A673 (cell line): ENCODE data around the gene CDX1. TPM values are rescaled to one million over a fixed set of nuclear protein-coding genes. Genes with fewer than 3 reads are reported as not detected.
"Not testable (repeated sequence)": the region's sequence is repeated elsewhere in the genome, so short reads cannot be mapped to it uniquely, and the experiment has no call there.

ENCODE experiments used
- BruUV-seq: library from RNA; stranded (reverse); fragments of 400-500 nt; replicated peaks from 2 replicates; lab custom pipeline; 2021; lab: Mats Ljungman, UMichigan
- CTCF ChIA-PET: fragments of 300-600 bp; sonication (Branson Sonifier 250); formaldehyde crosslinking; loops from one replicate; lab custom pipeline; 2022; ENCODE audit warnings: antibody characterized with exemption; lab: Charles Lee
- POLR2A ChIA-PET: fragments of 300-600 bp; sonication (Branson Sonifier 250); formaldehyde crosslinking; loops from one replicate; lab custom pipeline; 2022; ENCODE audit warnings: antibody characterized with exemption; ENCODE audit not compliant: low non-redundant PET; lab: Charles Lee
- DNase-seq: peaks from one replicate; pipeline ENCODE4 v3.0.0-alpha.2; 2015; ENCODE audit warnings: low spot score
- H3K27ac ChIP-seq: fragments of 200-600 bp; sonication (generic); 2 replicates; pipeline ENCODE4 v1.5.1; 2016; ENCODE audit warnings: mixed run types, low read depth, mild to moderate bottlenecking, mixed read lengths, antibody characterized with exemption, low read length; ENCODE audit not compliant: poor library complexity, severe bottlenecking
- H3K27me3 ChIP-seq: fragments of 200-600 bp; sonication (generic); replicated peaks from 2 replicates; pipeline ENCODE4 v1.6.1; 2017; ENCODE audit warnings: mixed run types, low read depth, mild to moderate bottlenecking, mixed read lengths, antibody characterized with exemption, low read length; ENCODE audit not compliant: insufficient read depth, poor library complexity
- H3K36me3 ChIP-seq: fragments of 200-600 bp; sonication (generic); 2 replicates; pipeline ENCODE4 v1.6.1; 2016; ENCODE audit warnings: mixed run types, mild to moderate bottlenecking, mixed read lengths, antibody characterized with exemption, low read length; ENCODE audit not compliant: insufficient read depth, poor library complexity, severe bottlenecking
- H3K4me1 ChIP-seq: fragments of 200-600 bp; sonication (generic); 2 replicates; pipeline ENCODE4 v1.6.1; 2017; ENCODE audit warnings: mixed run types, mild to moderate bottlenecking, mixed read lengths, antibody characterized with exemption, low read length; ENCODE audit not compliant: insufficient read depth, poor library complexity, severe bottlenecking
- H3K4me3 ChIP-seq: fragments of 200-600 bp; sonication (generic); 2 replicates; pipeline ENCODE4 v1.5.1; 2016; ENCODE audit warnings: low read depth, mixed run types, mild to moderate bottlenecking, mixed read lengths, low read length; ENCODE audit not compliant: poor library complexity, severe bottlenecking
- H3K9me3 ChIP-seq: fragments of 200-600 bp; sonication (generic); 2 replicates; pipeline ENCODE4 v1.6.1; 2016; ENCODE audit warnings: mixed run types, low read depth, mild to moderate bottlenecking, mixed read lengths, antibody characterized with exemption, low read length; ENCODE audit not compliant: poor library complexity, severe bottlenecking
- EZH2 ChIP-seq: fragments of 200-600 bp; sonication (generic); IDR thresholded peaks from 2 replicates; pipeline ENCODE4 v1.6.1; 2017; ENCODE audit warnings: borderline replicate concordance, low read depth, mild to moderate bottlenecking, mixed read lengths, antibody characterized with exemption, low read length; ENCODE audit not compliant: poor library complexity, severe bottlenecking
- intact Hi-C: fragments of 100-400 bp; cut with micrococcal nuclease; formaldehyde crosslinking; loops from one replicate; pipeline ENCODE4 v1.10.0; 2022; ENCODE audit not compliant: unreplicated experiment
- total RNA-seq: library from RNA; stranded (reverse); gene quantifications from 2 replicates; pipeline ENCODE4 v1.2.3, GENCODE V29; 2021
- TF ChIP-seq, protein P1 (sequence below): fragments of 300-800, 200-600 bp; sonication (generic); conservative IDR thresholded peaks from 2 replicates; pipeline ENCODE4 v1.5.1; 2017; ENCODE audit warnings: low read depth, mild to moderate bottlenecking, antibody characterized with exemption, low read length, moderate library complexity, mixed read lengths

The CDX1 gene
- total RNA-seq, 1 experiment from 2014 or later = not detected

DNA sequence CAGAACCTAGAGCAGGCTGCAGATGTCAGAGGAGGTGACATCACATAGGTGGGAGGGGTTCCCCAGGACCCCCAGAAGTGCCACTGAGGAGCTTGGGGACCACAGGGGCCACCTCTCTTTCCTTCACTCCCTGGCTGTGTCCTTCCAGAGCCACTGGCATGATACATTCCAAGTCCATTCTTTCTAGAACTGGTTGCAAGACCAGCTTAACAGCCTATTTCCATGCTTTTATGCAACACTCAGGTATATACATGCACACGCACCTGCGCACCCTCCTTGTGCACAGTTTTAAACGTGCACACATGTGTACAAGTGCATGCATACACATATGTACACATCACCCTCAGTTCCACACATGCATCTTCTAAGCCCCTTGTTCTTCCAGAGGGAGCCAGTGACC is 63.0 kb downstream of the CDX1 start:
- BruUV-seq = no TSS peak
- CTCF ChIA-PET = no interaction called here

DNA sequence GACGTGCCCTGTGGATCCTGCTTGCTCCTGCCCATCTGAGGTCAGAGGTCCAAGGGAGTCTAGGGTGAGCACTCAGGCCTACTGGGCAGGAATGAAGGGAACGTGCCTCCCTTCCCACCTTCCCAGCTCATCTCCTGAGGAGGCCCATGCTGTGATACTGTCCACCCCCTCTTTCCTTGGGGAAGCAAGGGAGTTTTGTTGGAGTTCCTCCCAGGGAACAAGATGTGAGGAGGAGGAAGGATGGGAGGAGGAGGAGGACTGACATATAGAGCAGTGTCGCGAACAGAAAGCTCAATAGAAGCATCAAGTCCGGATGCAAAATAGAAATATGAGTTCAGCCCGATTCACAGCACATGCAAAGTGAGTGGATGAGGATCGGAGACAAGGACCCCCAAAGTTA is 64.3 kb downstream of the CDX1 start:
- Histone ChIP-seq H3K9me3 (no peaks in the 10 kb centered on the region), H3K27me3 (no peaks in the 10 kb centered on the region), H3K27ac (no peak overlapping the region), H3K4me3 (no peak overlapping the region), H3K4me1 (no peaks in the 10 kb centered on the region), H3K36me3 (no peaks in the 10 kb centered on the region)
- no TSS peak for BruUV-seq
- TF ChIP-seq EZH2 = no peak
- ChIA-PET POLR2A (no interaction called here), CTCF (no interaction called here)
- intact Hi-C loops = no loop called here
- no peak for DNase-seq

More for the DNA sequence above, 63.0 kb downstream of the CDX1 start:
- Histone ChIP-seq H3K27me3 (no peaks in the 10 kb centered on the region), H3K4me3 (no peak overlapping the region), H3K27ac (no peak overlapping the region), H3K4me1 (no peaks in the 10 kb centered on the region), H3K36me3 (no peaks in the 10 kb centered on the region), H3K9me3 (no peaks in the 10 kb centered on the region)
- intact Hi-C loops = no loop called here
- POLR2A ChIA-PET = no interaction called here
- no peak for TF ChIP-seq EZH2
- TF ChIP-seq, protein P1, sequence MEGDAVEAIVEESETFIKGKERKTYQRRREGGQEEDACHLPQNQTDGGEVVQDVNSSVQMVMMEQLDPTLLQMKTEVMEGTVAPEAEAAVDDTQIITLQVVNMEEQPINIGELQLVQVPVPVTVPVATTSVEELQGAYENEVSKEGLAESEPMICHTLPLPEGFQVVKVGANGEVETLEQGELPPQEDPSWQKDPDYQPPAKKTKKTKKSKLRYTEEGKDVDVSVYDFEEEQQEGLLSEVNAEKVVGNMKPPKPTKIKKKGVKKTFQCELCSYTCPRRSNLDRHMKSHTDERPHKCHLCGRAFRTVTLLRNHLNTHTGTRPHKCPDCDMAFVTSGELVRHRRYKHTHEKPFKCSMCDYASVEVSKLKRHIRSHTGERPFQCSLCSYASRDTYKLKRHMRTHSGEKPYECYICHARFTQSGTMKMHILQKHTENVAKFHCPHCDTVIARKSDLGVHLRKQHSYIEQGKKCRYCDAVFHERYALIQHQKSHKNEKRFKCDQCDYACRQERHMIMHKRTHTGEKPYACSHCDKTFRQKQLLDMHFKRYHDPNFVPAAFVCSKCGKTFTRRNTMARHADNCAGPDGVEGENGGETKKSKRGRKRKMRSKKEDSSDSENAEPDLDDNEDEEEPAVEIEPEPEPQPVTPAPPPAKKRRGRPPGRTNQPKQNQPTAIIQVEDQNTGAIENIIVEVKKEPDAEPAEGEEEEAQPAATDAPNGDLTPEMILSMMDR = no peak
- DNase-seq = no peak

DNA sequence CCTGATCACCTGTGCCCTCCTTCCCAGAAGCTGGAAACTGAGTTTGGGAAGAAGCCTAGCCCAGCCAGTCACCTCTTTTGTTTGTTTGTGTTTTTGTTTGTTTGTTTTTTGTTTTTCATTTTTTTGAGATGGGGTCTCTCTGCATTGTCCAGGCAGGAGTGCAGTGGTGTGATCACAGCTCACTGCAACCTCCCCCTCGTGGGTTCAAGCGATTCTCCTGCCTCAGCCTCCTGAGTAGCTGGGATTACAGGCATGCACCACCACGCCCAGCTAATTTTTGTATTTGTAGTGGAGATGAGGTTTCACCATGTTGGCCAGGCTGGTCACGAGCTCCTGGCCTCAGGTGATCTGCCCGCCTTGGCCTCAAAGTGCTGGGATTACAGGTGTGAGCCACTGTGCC is 67.1 kb downstream of the CDX1 start:
- POLR2A ChIA-PET, H3K4me1 ChIP-seq, H3K36me3 ChIP-seq, intact Hi-C loops, BruUV-seq, CTCF ChIA-PET, DNase-seq, H3K4me3 ChIP-seq, H3K9me3 ChIP-seq, H3K27me3 ChIP-seq, H3K27ac ChIP-seq: not testable (repeated sequence)

Other genes starting within 250 kb of the CDX1 start
- 0.39 and 0.49 TPM in 2 replicates for gene PDE6A, start 222.0 kb upstream of the CDX1 start, total RNA-seq
- gene SLC26A2, start 206.0 kb upstream of the CDX1 start, total RNA-seq = 83.0 and 96.6 TPM in 2 replicates
- 7.3 and 7.5 TPM in 2 replicates for gene TIGD6, start 166.1 kb upstream of the CDX1 start, total RNA-seq
- 52.6 and 55.6 TPM in 2 replicates for gene HMGXB3, start 166.0 kb upstream of the CDX1 start, total RNA-seq
- not detected in 2 replicates for gene CSF1R, start 80.2 kb upstream of the CDX1 start, total RNA-seq
- gene PDGFRB, start 10.9 kb upstream of the CDX1 start, total RNA-seq = 25.9 and 58.3 TPM in 2 replicates
- not detected in 2 replicates for gene SLC6A7, start 23.3 kb downstream of the CDX1 start, total RNA-seq
- not detected in 2 replicates for gene CAMK2A, start 123.0 kb downstream of the CDX1 start, total RNA-seq
- 0.15 and 0.30 TPM in 2 replicates for gene ARSI, start 136.1 kb downstream of the CDX1 start, total RNA-seq
- 109 TPM in 2 replicates for gene TCOF1, start 190.9 kb downstream of the CDX1 start, total RNA-seq
- gene CD74, start 246.1 kb downstream of the CDX1 start, total RNA-seq = not detected in 2 replicates